ENCODE measurements around the gene PCDHGB6.
"Not testable (repeated sequence)": the region's sequence is repeated elsewhere in the genome, so short reads cannot be mapped to it uniquely, and the experiment has no call there.

- TF ChIP-seq ATF2 (tag by site-specific recombination; IDR thresholded peaks at IDR 0.05; ENCODE audit: low read depth); REST (tag by site-specific recombination; IDR thresholded peaks at IDR 0.05): not testable (repeated sequence)
These were observed 9.8 kb downstream of the PCDHGB6 start, which contains the start of gene PCDHGB7 for GRCh38 chr5:141417494-141418172.
